ENCODE results near the gene OASL.
A peak's percentile ranks its signal among the peaks of the same experiment; 100 is the strongest.
"Not testable (repeated sequence)": the region's sequence is repeated elsewhere in the genome, so short reads cannot be mapped to it uniquely, and the experiment has no call there.

The OASL gene, protein sequence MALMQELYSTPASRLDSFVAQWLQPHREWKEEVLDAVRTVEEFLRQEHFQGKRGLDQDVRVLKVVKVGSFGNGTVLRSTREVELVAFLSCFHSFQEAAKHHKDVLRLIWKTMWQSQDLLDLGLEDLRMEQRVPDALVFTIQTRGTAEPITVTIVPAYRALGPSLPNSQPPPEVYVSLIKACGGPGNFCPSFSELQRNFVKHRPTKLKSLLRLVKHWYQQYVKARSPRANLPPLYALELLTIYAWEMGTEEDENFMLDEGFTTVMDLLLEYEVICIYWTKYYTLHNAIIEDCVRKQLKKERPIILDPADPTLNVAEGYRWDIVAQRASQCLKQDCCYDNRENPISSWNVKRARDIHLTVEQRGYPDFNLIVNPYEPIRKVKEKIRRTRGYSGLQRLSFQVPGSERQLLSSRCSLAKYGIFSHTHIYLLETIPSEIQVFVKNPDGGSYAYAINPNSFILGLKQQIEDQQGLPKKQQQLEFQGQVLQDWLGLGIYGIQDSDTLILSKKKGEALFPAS

DNA sequence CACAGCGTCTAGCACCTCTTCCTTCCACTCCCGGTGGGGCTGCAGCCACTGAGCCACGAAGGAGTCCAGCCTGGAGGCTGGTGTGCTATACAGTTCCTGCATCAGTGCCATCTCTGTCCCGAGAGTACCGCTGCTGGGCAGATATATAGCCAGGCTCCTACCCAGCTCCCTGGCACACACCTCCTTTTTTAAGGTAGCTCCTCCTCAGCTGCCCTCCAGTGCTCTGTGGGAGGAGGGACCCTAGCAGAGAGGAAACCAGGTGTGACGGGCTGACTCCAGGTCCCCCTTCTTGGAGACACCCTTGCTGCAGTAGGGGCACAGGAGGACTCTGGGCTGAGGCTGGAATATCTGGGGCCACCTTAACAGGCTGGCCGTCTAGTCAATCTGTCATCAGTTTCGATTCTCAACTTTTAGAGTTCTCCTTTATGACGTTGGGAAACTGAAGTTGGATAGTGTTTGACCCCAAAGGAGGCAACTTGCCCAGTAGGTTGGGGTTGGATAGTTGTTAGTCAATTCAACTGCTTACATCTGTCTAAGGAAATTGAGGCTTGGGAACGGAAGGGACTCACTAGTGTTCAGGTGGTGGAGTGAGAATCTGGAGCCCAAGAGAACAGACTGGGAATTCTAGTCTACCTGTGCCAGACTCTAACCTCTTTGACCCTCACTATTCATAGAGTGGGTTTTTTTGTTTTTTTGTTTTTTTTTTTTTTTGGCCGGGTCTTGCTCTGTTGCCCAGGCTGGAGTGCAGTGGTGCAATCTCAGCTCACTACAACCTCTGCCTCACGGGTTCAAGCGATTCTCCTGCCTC, at the start of gene OASL:
OASL (minus strand) TSS at position 386 of the 808 bp plus-strand sequence; CDS start at position 111, 275 bp downstream.
- DNase-seq (ENCODE audit: low read depth in 1 of 2, low spot score in 1 of 2), result peak in 1 of 2 donors; percentile 32

DNA sequence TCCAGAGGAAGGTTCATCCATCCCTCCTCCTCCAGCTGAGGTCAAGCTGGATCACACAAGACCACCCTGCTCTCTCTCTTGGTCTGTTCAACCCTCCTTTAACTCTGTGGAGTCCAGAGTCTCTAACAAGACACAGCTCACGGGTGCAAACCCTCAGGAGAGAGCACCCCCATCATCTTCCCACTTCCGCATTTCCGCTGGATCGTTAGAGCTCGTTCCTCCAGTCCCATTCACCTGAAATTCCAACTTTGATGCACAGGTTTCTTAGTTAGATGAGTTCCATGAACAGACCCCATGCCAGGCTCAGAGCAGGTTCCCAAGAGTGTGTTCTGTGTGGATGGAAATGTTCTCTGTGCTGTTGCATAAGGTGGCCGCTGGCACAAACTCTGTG, 49.1 kb upstream of the OASL start:
- no peak for DNase-seq (ENCODE audit: low read depth in 1 of 2, low spot score in 1 of 2)

DNA sequence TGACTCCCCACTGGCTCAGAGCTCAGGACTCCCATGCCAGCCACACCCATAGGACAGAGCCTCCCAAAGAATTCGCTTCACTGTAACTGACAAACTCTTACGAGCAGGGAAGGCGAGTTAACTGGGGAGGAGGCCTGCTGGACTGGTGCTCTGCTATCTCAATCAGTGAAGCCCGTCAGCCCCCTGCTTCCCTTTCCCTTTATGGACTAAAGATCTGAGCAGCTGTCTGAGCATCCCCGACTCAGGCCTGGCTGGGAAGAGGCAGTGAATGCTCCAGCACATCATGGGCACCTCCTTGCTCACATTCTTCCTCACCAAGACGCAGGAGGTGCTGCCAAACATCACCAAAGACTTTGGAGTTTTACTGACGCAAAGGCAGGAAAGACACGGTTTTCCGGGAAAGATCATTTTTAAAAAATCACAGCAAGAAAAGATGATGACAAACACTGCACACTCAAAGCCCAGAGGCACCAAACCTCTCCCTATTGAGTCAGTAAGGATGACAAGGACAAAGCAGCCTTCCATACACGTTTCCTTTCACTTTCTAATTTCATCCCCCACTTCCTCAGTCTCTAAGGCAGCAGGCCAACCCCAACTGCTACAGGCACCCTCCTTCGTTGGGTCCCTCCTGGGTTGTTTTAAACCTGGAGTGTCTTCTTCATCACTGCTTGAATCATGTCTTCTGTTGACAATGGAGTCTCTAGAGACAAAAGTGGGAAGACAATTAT, 48.6 kb upstream of the OASL start:
- DNase-seq (ENCODE audit: low read depth in 1 of 2, low spot score in 1 of 2), result no peak

DNA sequence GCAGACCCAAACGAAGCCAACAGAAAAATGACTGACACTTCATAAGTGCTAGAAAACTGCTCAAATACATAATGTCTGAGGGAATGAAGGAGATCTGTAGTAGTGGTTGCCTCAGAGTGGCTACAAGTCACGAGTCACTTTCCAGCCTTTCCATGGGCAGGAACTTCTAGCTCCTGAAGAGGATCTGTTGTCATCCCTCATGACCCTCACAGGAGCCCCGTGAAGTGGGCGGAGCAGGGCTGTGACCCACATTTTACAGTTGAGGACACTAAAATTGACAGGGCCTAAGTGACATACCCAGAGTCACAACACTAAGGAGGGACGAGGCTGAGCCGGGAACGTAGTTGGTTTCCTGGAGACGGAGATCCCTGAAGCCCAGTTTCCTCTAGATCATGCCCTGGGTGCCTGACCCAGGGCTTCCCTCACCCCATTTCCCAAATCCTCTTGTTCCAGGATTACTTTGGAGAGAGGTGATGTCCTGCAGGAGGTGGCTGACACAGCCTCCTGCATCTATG, 47.8 kb upstream of the OASL start:
- DNase-seq (ENCODE audit: low read depth in 1 of 2, low spot score in 1 of 2), result no peak

DNA sequence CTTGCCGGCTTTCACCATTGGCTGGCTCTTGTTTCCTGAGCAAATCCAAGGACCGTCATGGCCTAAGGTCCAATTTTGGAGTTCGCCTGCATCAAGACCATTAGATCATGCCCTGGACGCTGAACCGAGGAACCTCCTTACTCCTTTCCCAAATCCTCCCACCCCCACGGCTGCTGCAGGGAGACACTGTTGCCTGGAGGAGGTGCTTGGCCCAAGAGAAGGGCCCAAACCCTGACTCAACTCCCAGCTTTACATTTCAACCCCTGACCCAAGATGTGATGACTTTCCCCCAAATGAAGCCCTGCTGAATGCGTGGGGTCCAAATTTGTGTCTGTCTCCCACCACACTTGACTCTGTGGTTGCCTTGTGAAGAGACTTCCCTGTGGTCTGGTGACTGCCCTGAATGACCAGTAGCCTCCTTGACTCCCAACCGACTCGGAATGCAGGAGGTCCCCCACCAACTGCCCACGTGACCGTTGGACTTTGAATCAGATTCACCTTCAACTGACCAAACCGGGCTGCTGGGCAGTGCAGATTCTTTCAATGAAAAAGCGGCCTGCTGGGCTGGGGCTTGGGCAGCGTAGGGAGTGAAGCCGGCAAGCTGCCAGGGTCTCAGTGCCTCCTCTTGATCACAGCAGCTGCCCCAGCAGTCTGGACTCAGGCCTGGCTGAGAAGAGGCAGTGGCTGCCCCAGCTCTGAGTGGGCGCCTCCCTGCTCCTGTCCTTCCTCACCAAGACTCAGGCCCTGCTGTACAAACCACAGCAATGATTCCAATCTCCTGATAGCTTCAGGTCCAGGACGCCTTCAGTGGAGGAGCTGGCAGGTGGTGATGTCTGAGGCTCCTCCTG, 46.7 kb upstream of the OASL start:
- no peak for DNase-seq (ENCODE audit: low read depth in 1 of 2, low spot score in 1 of 2)

DNA sequence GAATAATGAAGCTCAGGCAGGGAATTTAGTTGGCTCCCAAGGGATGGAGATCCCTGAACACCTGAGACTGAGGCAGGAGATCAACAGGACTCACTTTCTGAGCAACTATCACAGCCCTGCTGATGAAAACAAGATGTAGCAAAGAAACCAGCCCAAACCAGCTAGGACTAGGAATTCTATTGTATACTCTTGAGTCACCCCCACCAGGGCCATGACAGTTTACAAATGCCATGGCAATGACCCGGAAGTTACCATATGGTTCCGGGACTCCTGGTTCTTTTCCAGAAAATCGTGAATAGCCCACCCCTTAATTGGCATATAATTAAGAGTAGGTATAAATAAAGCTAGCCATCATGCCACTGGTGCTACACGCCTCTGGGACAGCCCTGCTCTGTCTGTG, 46.0 kb upstream of the OASL start:
- no peak for DNase-seq (ENCODE audit: low read depth in 1 of 2, low spot score in 1 of 2)

DNA sequence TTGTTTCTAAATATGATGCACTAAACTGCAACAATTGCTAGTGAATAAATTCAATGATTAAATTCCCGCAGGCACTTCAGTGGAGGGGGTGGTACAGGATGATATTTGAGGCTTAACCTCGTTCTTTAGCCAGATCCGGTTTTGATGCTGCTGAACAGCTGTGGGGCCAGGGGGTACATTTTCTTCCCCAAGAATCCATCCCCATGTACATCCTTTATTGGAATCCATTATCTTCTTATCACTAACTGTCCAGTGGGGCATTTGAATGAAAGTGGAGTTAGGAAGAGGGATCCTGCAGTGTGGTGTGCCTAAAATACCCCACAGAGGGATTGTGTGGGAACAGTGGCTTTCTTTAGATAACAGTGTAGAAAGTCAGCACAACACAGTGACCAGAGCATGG, 45.2 kb upstream of the OASL start:
- DNase-seq (ENCODE audit: low read depth in 1 of 2, low spot score in 1 of 2), result no peak

DNA sequence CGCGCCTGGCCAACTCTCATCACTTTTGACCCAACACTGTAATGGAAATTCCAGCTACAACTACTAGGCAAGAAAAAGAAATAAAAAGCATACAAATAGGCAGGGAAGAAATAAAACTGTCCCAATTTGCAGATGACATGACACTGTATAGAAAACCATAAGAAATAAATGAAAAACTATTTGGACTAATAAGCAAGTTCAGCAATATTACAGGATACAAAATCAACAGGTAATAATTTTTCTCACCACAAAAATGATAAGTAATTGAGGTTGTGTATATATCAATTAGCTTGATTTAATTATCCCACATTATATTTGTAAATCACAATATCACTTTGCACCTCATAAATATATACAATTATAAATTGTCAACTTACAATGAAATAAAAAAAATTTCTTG, 41.9 kb upstream of the OASL start:
- no peak for DNase-seq (ENCODE audit: low read depth in 1 of 2, low spot score in 1 of 2)

DNA sequence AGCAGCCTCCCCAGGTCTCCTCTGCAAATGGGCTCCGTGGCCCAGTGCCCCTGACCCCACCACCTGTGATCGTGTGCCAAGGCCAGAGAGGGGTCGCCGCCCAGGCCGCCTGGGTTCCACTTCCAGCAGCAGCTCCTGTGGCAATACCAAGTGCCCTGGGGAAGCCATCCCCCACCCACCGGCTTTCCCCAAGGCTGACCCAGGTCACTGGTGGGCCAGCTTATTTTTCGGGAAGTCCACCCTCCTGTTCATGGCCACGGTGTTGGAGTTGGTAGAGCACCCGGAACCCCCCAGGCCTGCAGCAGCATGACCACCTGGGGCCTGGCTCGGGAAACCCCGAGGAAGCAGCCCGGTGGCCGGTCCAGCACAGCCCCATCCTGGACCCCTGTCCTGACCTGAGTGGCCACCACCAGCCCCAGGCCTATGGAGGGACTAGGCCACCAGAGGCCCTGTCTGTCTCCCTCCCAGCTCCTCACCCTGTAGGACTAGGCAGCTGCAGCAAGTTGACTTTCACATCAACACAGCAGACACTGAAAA, 40.8 kb upstream of the OASL start:
- no peak for DNase-seq (ENCODE audit: low read depth in 1 of 2, low spot score in 1 of 2)

DNA sequence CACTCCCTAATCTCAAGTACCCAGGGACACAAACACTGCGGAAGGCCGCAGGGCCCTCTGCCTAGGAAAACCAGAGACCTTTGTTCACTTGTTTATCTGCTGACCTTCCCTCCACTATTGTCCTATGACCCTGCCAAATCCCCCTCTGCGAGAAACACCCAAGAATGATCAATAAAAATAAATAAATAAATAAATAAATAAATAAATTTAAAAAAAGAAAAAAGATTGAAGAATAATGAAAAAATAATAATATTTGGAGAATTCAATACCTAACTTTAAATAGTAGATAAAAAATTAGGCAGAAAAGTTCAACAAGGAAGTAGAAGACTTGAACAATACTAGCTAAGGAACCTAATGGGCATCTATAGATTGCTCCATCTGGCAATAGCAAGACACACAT, 38.4 kb upstream of the OASL start:
- not testable (repeated sequence) for DNase-seq (ENCODE audit: low read depth in 1 of 2, low spot score in 1 of 2)

DNA sequence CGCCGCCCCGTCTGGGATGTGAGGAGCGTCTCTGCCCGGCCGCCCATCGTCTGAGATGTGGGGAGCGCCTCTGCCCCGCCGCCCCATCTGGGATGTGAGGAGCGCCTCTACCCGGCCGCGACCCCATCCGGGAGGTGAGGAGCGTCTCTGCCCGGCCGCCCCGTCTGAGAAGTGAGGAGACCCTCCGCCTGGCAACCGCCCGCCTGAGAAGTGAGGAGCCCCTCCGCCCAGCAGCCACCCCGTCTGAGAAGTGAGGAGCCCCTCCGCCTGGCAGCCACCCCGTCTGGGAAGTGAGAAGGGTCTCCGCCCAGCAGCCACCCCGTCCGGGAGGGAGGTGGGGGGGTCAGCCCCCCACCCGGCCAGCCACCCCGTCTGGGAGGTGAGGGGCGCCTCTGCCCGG, 36.9 kb upstream of the OASL start:
- DNase-seq (ENCODE audit: low read depth in 1 of 2, low spot score in 1 of 2), result not testable (repeated sequence)

DNA sequence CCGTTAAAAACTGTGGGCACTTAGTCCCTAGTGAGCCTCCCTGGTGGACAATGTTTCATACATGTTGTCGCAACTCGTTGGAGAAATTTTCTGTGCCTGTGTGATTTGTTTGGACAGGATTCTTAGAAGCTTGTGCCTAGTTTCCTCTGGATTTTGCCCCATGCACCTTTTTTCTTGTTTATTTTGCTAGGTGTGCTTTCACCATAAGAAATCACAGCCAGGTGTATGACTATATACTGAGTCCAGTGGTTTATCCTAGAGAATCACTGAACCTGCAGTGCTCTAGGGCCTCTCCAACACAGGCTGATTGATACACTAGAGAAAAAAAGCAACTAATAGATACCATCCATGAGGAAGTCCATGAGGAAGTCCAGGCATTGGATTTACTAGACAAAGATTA, 33.1 kb upstream of the OASL start:
- DNase-seq (ENCODE audit: low read depth in 1 of 2, low spot score in 1 of 2), result no peak

DNA sequence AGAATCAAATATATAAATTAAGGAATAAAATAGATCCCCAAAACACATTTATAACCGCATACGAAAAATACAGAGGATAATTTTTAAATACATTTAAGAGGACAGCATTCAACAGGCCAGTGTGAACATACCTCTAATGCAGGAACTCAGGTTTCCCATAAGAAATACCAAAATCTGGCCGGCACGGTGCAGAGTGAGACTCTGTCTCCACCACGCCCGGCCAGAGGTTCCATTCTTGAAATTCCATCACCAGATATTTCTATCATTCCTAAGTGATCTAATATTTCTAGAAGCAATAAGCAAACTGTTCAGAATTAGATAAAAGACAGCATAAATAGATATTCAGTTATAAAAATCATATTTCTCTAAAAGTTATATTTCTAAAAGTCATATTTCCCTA, 30.2 kb upstream of the OASL start:
- DNase-seq (ENCODE audit: low read depth in 1 of 2, low spot score in 1 of 2), result no peak

DNA sequence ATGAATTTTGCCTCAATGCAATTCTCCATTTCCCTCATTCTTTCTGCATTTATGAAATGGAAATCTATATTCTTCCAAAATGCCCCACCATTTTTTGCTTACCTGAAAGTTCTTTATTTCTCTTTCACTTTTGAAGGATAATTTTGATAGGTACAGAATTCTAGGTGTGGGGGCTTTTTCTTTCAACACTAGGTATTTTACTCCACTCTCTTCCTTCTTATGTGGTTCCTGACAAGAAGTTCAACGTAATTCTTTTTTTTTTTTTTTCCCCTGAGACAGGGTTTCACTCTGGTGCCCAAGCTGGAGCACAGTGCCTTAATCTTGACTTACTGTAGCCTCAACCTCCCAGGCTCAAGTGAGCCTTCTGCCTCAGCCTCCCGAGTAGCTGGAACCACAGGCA, 26.3 kb upstream of the OASL start:
- no peak for DNase-seq (ENCODE audit: low read depth in 1 of 2, low spot score in 1 of 2)

DNA sequence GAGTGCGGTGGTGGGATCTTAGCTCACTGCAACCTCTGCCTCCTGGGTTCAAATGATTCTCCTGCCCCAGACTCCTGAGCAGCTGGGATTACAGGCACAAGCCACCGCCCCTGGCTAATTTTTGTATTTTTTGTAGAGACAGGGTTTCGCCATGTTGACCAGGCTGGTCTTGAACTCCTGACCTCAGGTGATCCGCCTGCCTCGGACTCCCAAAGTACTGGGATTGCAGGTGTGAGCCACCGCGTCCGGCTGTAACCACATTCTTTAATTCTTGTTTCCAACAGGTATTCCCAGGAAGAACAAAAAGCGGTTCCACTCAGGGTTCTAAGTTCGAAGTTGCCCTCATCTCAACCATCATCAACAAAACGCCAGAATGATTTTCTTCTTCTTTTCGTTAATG, 25.5 kb upstream of the OASL start:
- not testable (repeated sequence) for DNase-seq (ENCODE audit: low read depth in 1 of 2, low spot score in 1 of 2)

DNA sequence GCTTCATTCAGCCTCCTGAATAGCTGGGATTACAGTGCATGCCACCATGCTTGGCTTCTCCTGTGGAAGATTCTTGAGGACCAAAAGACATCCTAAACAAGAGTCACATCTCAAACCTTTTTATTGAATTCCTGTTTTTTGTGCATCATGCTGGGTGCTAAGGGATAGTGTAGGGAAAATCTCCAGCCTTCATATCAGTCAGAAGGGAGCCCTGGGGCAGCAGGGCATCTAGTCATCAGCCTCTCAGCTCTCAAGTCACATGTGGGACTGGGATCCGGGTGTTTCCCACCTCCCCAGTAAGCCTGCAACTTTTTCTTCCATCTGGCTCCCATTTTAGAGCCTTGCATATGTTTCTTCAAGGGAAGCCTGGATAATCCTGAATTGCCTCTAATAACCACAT, 25.1 kb upstream of the OASL start:
- DNase-seq (ENCODE audit: low read depth in 1 of 2, low spot score in 1 of 2), result no peak

DNA sequence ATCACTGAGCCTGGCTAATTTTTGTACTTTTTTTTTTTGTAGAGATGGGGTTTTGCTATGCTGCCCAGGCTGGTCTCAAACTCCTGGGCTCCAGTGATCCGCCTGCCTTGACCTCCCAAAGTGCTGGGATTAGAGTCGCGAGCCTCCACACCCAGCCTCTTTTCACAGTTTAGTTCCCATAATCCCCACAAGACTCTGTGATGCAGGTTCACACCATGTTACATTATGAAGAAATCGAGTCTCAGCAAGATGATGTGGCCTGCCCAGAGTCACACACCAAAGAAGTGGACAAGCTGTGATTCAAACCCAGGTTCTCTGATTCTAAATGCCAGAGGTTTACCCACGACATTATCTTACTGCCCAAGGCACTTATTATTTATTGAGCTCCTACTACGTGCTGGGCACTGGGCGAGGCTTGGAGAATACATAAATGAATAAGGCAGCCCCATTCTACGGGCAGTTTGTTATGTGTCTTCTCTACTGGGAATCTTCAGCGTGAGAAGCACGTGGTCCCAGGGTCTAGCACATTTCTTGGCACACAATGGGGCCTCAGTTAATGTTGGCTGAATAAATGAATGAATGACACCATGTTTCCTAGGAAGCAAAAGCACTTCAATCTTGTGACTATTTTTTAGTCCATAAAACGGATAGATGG, 23.5 kb upstream of the OASL start:
- no peak for DNase-seq (ENCODE audit: low read depth in 1 of 2, low spot score in 1 of 2)

DNA sequence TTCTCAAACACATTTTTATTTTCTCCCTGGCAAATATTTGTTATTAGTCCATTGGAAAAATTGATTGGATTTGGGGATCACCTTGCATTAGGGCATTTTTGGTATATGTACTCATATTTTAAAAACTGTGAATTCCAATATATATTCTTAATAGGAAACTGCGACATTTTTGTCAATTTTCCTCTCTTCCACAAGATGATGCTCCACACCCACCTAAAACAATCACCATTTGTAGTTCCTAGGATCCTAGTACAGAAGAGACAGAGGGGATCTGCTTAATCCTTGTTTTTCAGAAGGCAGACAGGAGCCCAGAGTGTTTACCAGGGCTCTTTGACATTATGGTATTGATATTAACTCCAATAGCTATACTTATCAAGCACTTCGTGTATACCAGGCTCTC, 22.8 kb upstream of the OASL start:
- no peak for DNase-seq (ENCODE audit: low read depth in 1 of 2, low spot score in 1 of 2)

DNA sequence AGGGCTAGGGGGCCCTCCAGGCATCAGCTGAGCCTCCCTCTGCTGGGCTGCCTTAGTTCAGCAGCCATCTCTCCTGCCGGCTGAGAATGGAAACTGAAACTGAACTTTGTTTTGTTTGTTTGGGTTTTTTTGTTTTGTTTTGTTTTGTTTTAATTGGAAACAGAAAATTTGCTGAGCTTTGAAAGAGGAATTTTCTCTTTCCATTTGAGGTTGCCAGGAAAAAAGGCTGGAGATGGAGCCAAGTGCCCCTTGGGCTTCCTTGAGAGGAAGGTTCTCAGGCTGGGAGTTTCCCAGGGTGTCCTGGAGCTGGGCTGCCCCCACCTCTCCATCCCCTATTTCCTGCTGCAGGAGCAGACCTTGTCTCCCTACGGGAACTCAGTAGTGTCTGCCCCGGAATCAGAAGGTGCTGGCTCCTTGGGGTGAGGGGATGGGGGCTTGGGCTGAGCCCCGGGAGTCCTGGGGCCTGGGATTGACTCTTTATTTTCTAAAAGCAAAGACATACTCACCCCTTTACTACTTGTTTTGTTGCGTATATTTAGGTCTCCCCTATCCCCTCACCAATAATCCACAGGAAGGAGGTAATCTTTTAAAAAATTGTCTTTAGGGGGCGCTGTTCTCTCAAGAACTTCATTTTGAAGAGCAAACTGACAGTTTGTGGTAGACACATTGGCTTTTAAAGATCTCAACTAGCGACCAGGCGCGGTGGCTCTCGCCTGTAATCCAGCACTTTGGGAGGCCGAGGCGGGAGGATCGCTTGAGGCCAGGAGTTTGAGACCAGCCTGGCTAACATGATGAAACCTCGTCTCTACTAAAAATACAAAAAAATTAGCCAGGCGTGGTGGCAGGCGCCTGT, 21.3 kb upstream of the OASL start:
- peak; percentile 6 to 23 for DNase-seq (ENCODE audit: low read depth in 1 of 2, low spot score in 1 of 2)
